Liver (tissue), 9 donors: ENCODE results near the gene NDNF. TPM values are rescaled to one million over a fixed set of nuclear protein-coding genes. Genes with fewer than 3 reads are reported as not detected.

Source experiments
- DNase-seq: peaks from one replicate; pipeline ENCODE4 v3.0.0-alpha.2; 2017; ENCODE audit warnings: low spot score
- H3K27ac ChIP-seq, 2 donors: one replicate each; pipeline ENCODE4 v1.7.0; 2013; ENCODE audit warnings: inconsistent platforms in 2 of 2, low read length in 2 of 2, control low read depth in 1 of 2, low read depth in 1 of 2, mild to moderate bottlenecking in 1 of 2
- H3K27me3 ChIP-seq, 4 donors: one replicate each; pipeline versions ENCODE4 v1.6.1 to v1.7.0; 2013; ENCODE audit warnings: low read length in 3 of 4, inconsistent platforms in 1 of 4, mild to moderate bottlenecking in 1 of 4, moderate library complexity in 1 of 4; ENCODE audit not compliant: control insufficient read depth in 4 of 4, insufficient read depth in 4 of 4
- H3K36me3 ChIP-seq, 4 donors: one replicate each; pipeline versions ENCODE4 v1.6.1 to v1.7.0; 2013; ENCODE audit warnings: low read length in 3 of 4, mild to moderate bottlenecking in 3 of 4, low read depth in 1 of 4, moderate library complexity in 1 of 4; ENCODE audit not compliant: control insufficient read depth in 4 of 4, insufficient read depth in 3 of 4
- H3K4me1 ChIP-seq, 4 donors: one replicate each; pipeline versions ENCODE4 v1.6.1 to v1.7.0; 2013; ENCODE audit warnings: low read length in 3 of 4, mild to moderate bottlenecking in 3 of 4, moderate library complexity in 1 of 4; ENCODE audit not compliant: control insufficient read depth in 4 of 4, insufficient read depth in 4 of 4
- H3K4me3 ChIP-seq, 3 donors: one replicate each; pipeline versions ENCODE4 v1.6.1 to v1.7.0; 2013; ENCODE audit warnings: low read length in 3 of 3, control low read depth in 1 of 3, low read depth in 1 of 3, mild to moderate bottlenecking in 1 of 3
- H3K9ac ChIP-seq, 2 donors: one replicate each; pipeline ENCODE4 v1.7.0; 2013; ENCODE audit warnings: low read length in 2 of 2, mild to moderate bottlenecking in 2 of 2, moderate library complexity in 2 of 2, control low read depth in 1 of 2, low read depth in 1 of 2
- H3K9me3 ChIP-seq, 4 donors: one replicate each; pipeline versions ENCODE4 v1.6.1 to v1.7.0; 2013; ENCODE audit warnings: low read length in 3 of 4; ENCODE audit not compliant: control insufficient read depth in 4 of 4
- CTCF ChIP-seq: fragments of 150-350 bp; IDR thresholded peaks from 2 replicates; pipeline ENCODE4 v1.5.1; 2017; ENCODE audit warnings: improper control_type of control experiment, low read depth, low read length; ENCODE audit not compliant: missing input control
- EGR1 ChIP-seq, 2 donors: IDR thresholded peaks; 2 replicates each; pipeline ENCODE4 v1.6.1; 2016 to 2018; ENCODE audit warnings: antibody characterized with exemption in 2 of 2, low read depth in 2 of 2
- FOXA2 ChIP-seq: IDR thresholded peaks from 2 replicates; pipeline ENCODE4 v1.6.1; 2016; ENCODE audit warnings: antibody characterized with exemption
- GABPA ChIP-seq, 2 donors: IDR thresholded peaks in 1 of 2; conservative IDR thresholded peaks in 1 of 2; 2 replicates each; pipeline ENCODE4 v1.6.1; 2016; ENCODE audit warnings: antibody characterized with exemption in 2 of 2, mild to moderate bottlenecking in 1 of 2, moderate library complexity in 1 of 2
- HNF4A ChIP-seq, 2 donors: conservative IDR thresholded peaks; 2 replicates each; pipeline ENCODE4 v1.6.1; 2016; ENCODE audit warnings: antibody characterized with exemption in 2 of 2, mild to moderate bottlenecking in 2 of 2
- HNF4G ChIP-seq: IDR thresholded peaks from 2 replicates; pipeline ENCODE4 v1.6.1; 2016; ENCODE audit warnings: antibody characterized with exemption
- JUND ChIP-seq, 2 donors: IDR thresholded peaks; 2 replicates each; pipeline ENCODE4 v1.6.1; 2016; ENCODE audit warnings: antibody characterized with exemption in 2 of 2
- NR2F2 ChIP-seq: IDR thresholded peaks from 2 replicates; pipeline ENCODE4 v1.6.1; 2016; ENCODE audit warnings: antibody characterized with exemption
- RAD21 ChIP-seq, 2 donors: IDR thresholded peaks; 2 replicates each; pipeline ENCODE4 v1.6.1; 2016; ENCODE audit warnings: antibody characterized with exemption in 2 of 2, mild to moderate bottlenecking in 2 of 2
- RXRA ChIP-seq, 2 donors: IDR thresholded peaks; 2 replicates each; pipeline ENCODE4 v1.6.1; 2017 to 2018; ENCODE audit warnings: antibody characterized with exemption in 2 of 2, mild to moderate bottlenecking in 1 of 2
- SP1 ChIP-seq: IDR thresholded peaks from 2 replicates; pipeline ENCODE4 v1.6.1; 2018; ENCODE audit warnings: antibody characterized with exemption, mild to moderate bottlenecking
- TAF1 ChIP-seq: conservative IDR thresholded peaks from 2 replicates; pipeline ENCODE4 v1.6.1; 2016; ENCODE audit warnings: antibody characterized with exemption, mild to moderate bottlenecking
- YY1 ChIP-seq: IDR thresholded peaks from 2 replicates; pipeline ENCODE4 v1.6.1; 2016; ENCODE audit warnings: antibody characterized with exemption, mild to moderate bottlenecking
- ZBTB33 ChIP-seq: IDR thresholded peaks from 2 replicates; pipeline ENCODE4 v1.6.1; 2016; ENCODE audit warnings: antibody characterized with exemption
- WGBS: extraction: QIAGEN DNeasy Blood & Tissue Kit; methylation state at CpG from one replicate; pipeline ENCODE4 v1.1.7; 2013; 5-methylcytosine and 5-hydroxymethylcytosine counted together
- polyA plus RNA-seq, 2 donors: library from polyadenylated mRNA; stranded (reverse) in 1 of 2; unstranded in 1 of 2; fragments of 200-250 nt in 1 of 2; fragments of >200 nt in 1 of 2; fragmentation: Nextera tagmentation in 1 of 2; extraction: Ambion mirVana in 1 of 2; gene quantifications; one replicate each; pipeline versions ENCODE4 v1.2.1 to v1.2.3, GENCODE V29; 2013 to 2015
- total RNA-seq, 2 donors: library from RNA; depleted of rRNA; stranded (reverse); fragments of >200 nt; gene quantifications; one replicate each; pipeline ENCODE4 v1.2.3, GENCODE V29; 2014
- TF ChIP-seq, protein P1 (sequence below): IDR thresholded peaks from 2 replicates; pipeline ENCODE4 v1.6.1; 2016; ENCODE audit warnings: antibody characterized with exemption
- TF ChIP-seq, protein P2 (sequence below): IDR thresholded peaks from 2 replicates; pipeline ENCODE4 v1.6.1; 2016; ENCODE audit warnings: antibody characterized with exemption, mild to moderate bottlenecking
- TF ChIP-seq, protein P3 (sequence below): IDR thresholded peaks from 2 replicates; pipeline ENCODE4 v1.6.1; 2016; ENCODE audit warnings: antibody characterized with exemption
- donor health status: healthy.
- donor health status: healthy.
- donor health status: healthy.
- donor health status: healthy.
- donor health status: healthy.

Gene NDNF
- total and polyA plus RNA-seq, 4 donors = 0.05 to 0.37 (median 0.13) TPM

DNA sequence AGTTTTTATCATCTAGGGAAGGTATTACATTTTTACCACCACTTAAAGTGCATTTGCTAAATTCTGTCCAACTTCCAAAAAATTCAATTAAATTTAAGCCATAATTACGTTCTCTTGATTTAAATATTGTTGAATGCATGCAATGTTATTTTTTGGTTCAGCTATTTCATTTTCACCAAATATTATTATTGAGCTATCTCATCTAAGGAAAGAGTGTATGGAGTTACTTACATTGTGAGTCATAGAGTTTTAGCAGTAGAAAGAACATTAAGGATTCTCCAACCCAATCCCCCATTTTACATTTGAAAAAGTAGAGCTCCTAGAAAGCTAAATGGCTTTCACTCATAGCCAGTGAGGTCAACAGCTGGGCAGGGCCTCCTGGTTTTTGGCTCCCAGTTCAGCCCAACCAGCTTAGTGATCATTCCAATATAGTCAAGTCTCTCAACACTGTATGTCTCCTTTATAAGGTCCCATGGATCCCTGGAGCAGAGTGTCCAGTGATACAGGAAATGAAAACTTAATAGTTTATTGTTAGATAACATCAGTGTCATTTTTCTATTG, 60.5 kb downstream of the NDNF start:
- no peak overlapping the region for H3K9ac ChIP-seq
- H3K4me1 ChIP-seq = no peaks in the 10 kb centered on the region
- H3K27ac ChIP-seq = no peak overlapping the region
- DNase-seq = no peak
- TF ChIP-seq, protein P1, sequence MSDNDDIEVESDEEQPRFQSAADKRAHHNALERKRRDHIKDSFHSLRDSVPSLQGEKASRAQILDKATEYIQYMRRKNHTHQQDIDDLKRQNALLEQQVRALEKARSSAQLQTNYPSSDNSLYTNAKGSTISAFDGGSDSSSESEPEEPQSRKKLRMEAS = no peak
- no peak for TF ChIP-seq JUND (IDR thresholded peaks at IDR 0.05)
- TF ChIP-seq TAF1 = no peak
- TF ChIP-seq HNF4G = no peak
- no peak for TF ChIP-seq NR2F2
- no peak for TF ChIP-seq GABPA (IDR thresholded peaks at IDR 0.05 in 1 of 2, conservative IDR thresholded peaks at IDR 0.05 in 1 of 2)
- no peak for TF ChIP-seq RXRA (IDR thresholded peaks at IDR 0.05)
- TF ChIP-seq EGR1 (IDR thresholded peaks at IDR 0.05; ENCODE audit: low read depth in 2 of 2) = no peak
- TF ChIP-seq, protein P2, sequence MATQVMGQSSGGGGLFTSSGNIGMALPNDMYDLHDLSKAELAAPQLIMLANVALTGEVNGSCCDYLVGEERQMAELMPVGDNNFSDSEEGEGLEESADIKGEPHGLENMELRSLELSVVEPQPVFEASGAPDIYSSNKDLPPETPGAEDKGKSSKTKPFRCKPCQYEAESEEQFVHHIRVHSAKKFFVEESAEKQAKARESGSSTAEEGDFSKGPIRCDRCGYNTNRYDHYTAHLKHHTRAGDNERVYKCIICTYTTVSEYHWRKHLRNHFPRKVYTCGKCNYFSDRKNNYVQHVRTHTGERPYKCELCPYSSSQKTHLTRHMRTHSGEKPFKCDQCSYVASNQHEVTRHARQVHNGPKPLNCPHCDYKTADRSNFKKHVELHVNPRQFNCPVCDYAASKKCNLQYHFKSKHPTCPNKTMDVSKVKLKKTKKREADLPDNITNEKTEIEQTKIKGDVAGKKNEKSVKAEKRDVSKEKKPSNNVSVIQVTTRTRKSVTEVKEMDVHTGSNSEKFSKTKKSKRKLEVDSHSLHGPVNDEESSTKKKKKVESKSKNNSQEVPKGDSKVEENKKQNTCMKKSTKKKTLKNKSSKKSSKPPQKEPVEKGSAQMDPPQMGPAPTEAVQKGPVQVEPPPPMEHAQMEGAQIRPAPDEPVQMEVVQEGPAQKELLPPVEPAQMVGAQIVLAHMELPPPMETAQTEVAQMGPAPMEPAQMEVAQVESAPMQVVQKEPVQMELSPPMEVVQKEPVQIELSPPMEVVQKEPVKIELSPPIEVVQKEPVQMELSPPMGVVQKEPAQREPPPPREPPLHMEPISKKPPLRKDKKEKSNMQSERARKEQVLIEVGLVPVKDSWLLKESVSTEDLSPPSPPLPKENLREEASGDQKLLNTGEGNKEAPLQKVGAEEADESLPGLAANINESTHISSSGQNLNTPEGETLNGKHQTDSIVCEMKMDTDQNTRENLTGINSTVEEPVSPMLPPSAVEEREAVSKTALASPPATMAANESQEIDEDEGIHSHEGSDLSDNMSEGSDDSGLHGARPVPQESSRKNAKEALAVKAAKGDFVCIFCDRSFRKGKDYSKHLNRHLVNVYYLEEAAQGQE = no peak
- TF ChIP-seq SP1 = no peak
- TF ChIP-seq FOXA2 = no peak
- no peak for TF ChIP-seq RAD21 (IDR thresholded peaks at IDR 0.05)
- no peak for TF ChIP-seq YY1
- TF ChIP-seq, protein P3, sequence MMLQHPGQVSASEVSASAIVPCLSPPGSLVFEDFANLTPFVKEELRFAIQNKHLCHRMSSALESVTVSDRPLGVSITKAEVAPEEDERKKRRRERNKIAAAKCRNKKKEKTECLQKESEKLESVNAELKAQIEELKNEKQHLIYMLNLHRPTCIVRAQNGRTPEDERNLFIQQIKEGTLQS = no peak
- 89% methylated on average over 1 of the region's 1 CpG for WGBS
- no peaks in the 10 kb centered on the region for H3K27me3 ChIP-seq
- H3K4me3 ChIP-seq = no peak overlapping the region
- no peaks in the 10 kb centered on the region for H3K36me3 ChIP-seq
- no peaks in the 10 kb centered on the region for H3K9me3 ChIP-seq

DNA sequence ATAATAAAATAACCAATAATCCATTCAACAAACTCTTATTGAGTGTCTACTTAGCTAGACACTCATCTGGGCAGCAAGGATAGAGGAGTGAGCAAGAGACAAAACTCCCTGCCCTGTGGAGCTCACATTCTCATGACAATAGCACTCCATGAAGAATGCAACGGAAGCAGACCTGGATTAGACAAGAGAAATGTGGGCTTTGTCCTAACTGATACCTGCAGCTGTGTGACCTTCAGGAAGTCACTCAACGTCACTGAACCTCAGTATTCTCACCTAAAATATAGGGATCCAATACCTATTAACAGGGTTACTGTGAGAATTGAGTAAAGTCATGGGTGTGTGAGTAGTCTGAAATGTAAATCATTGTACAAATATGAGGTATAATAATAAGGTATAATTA, 61.2 kb downstream of the NDNF start:
- Histone ChIP-seq H3K9me3 (no peaks in the 10 kb centered on the region), H3K4me3 (no peak overlapping the region), H3K9ac (no peak overlapping the region), H3K36me3 (no peaks in the 10 kb centered on the region), H3K4me1 (no peaks in the 10 kb centered on the region), H3K27me3 (no peaks in the 10 kb centered on the region), H3K27ac (no peak overlapping the region)
- 76% methylated on average over 2 of the region's 2 CpGs for WGBS
- DNase-seq = no peak
- TF ChIP-seq, protein P3 = no peak
- TF ChIP-seq GABPA (IDR thresholded peaks at IDR 0.05 in 1 of 2, conservative IDR thresholded peaks at IDR 0.05 in 1 of 2) = no peak
- TF ChIP-seq JUND (IDR thresholded peaks at IDR 0.05) = no peak
- TF ChIP-seq ZBTB33 = no peak
- no peak for TF ChIP-seq HNF4A (conservative IDR thresholded peaks at IDR 0.05)
- TF ChIP-seq HNF4G = no peak
- TF ChIP-seq FOXA2 = no peak
- TF ChIP-seq YY1 = no peak
- no peak for TF ChIP-seq CTCF
